HepG2 (cell line): ENCODE data around the gene TTC38. TPM values are rescaled to one million over a fixed set of nuclear protein-coding genes. Genes with fewer than 3 reads are reported as not detected.

Experiments
- ATAC-seq: fragments of 200-7000 bp; cut with Tn5 transposase; 3 replicates; pipeline ENCODE4 v1.9.1; 2020; ENCODE audit warnings: mild to moderate bottlenecking, moderate library complexity
- BruUV-seq: library from RNA; stranded (reverse); fragments of 400-500 nt; replicated peaks from 2 replicates; lab custom pipeline; 2021; lab: Mats Ljungman, UMichigan
- CTCF ChIA-PET: fragments of 300-600 bp; formaldehyde crosslinking; extraction: SDS; loops from one replicate; lab custom pipeline; 2021; ENCODE audit warnings: low total read pairs, inconsistent platforms, low intra/inter-chr PET ratio; lab: Yijun Ruan, JAX
- POLR2A ChIA-PET: fragments of 350-600 bp; sonication (Branson Sonifier 250); formaldehyde crosslinking; loops from one replicate; lab custom pipeline; 2020; ENCODE audit warnings: antibody characterized with exemption, inconsistent platforms; lab: Yijun Ruan, JAX
- DNase-seq: peaks from one replicate; pipeline ENCODE4 v3.0.0-alpha.2; 2015; ENCODE audit warnings: low spot score
- FAIRE-seq: peaks from 3 replicates; lab custom pipeline; 2011; peaks lifted over from hg19 to GRCh38; lab: Jason Lieb, UNC
- H2AFZ ChIP-seq: one replicate; pipeline ENCODE4 v1.6.1; 2011; ENCODE audit warnings: low read length, inconsistent platforms
- H3K27ac ChIP-seq: fragments of 300-600 bp; 3 replicates; pipeline ENCODE4 v1.8.0; 2011; ENCODE audit warnings: mixed run types, mild to moderate bottlenecking, mixed read lengths, low read length, inconsistent platforms; ENCODE audit not compliant: insufficient read depth; ENCODE audit errors: extremely low read length
- H3K27me3 ChIP-seq, 2 experiments: fragments of 200-600 bp in 1 of 2; 2 replicates in 1 of 2; 3 replicates in 1 of 2; pipeline versions ENCODE4 v1.6.0 to v1.8.0; 2011; ENCODE audit warnings: low read length in 2 of 2, mild to moderate bottlenecking in 2 of 2, moderate library complexity in 2 of 2, inconsistent platforms in 1 of 2; ENCODE audit not compliant: insufficient read depth in 2 of 2, control insufficient read depth in 1 of 2
- H3K36me3 ChIP-seq, 2 experiments: fragments of 200-600 bp in 1 of 2; replicated peaks in 1 of 2; 2 replicates in 1 of 2; 3 replicates in 1 of 2; pipeline versions ENCODE4 v1.5.1 to v1.8.0; 2011; ENCODE audit warnings: low read length in 2 of 2, inconsistent platforms in 1 of 2; ENCODE audit not compliant: insufficient read depth in 2 of 2, control insufficient read depth in 1 of 2
- H3K4me1 ChIP-seq: 2 replicates; pipeline ENCODE4 v1.5.1; 2012; ENCODE audit warnings: low read length, inconsistent platforms; ENCODE audit not compliant: insufficient read depth
- H3K4me2 ChIP-seq: 2 replicates; pipeline ENCODE4 v1.6.0; 2011; ENCODE audit warnings: low read depth, low read length, inconsistent platforms
- H3K4me3 ChIP-seq, 3 experiments: fragments of 200-600 bp in 1 of 3; sonication (generic), shearing (Covaris generic) in 1 of 3; replicated peaks in 1 of 3; 2 replicates each; pipeline ENCODE4 v1.5.1; 2011 to 2016; ENCODE audit warnings: low read length in 3 of 3, inconsistent platforms in 2 of 3, low read depth in 2 of 3, mild to moderate bottlenecking in 2 of 3, control low read depth in 1 of 3, mixed read lengths in 1 of 3; ENCODE audit not compliant: insufficient read depth in 1 of 3
- H3K79me2 ChIP-seq: one replicate; pipeline ENCODE4 v1.6.1; 2011; ENCODE audit warnings: low read length, inconsistent platforms; ENCODE audit not compliant: insufficient read depth
- H3K9ac ChIP-seq: 2 replicates; pipeline ENCODE4 v1.6.0; 2011; ENCODE audit warnings: mild to moderate bottlenecking, low read depth, low read length, inconsistent platforms; ENCODE audit not compliant: insufficient read depth
- H3K9me3 ChIP-seq: 2 replicates; pipeline ENCODE4 v1.5.1; 2012; ENCODE audit warnings: mild to moderate bottlenecking, low read length
- H4K20me1 ChIP-seq: 2 replicates; pipeline ENCODE4 v1.6.0; 2011; ENCODE audit warnings: inconsistent platforms, mild to moderate bottlenecking, low read length, moderate library complexity; ENCODE audit not compliant: insufficient read depth
- HES4 ChIP-seq: sonication (generic); formaldehyde crosslinking; IDR thresholded peaks from 2 replicates; pipeline ENCODE4 v1.9.0; 2021; ENCODE audit warnings: mild to moderate bottlenecking, missing genetic modification reagents, borderline replicate concordance
- PCBP2 ChIP-seq: fragments of 200-400 bp; formaldehyde crosslinking; optimal IDR thresholded peaks from 2 replicates; pipeline ENCODE3; 2018; ENCODE audit warnings: low read length, low read depth; ENCODE audit not compliant: poor library complexity, severe bottlenecking
- WGBS: methylation state at CpG from one replicate; pipeline ENCODE4 v1.1.6; 2017; ENCODE audit warnings: low lambda C conversion rate; 5-methylcytosine and 5-hydroxymethylcytosine counted together
- in situ Hi-C: cut with HindIII; loops from 2 replicates; pipeline ENCODE4 v1.10.0; 2017; ENCODE audit warnings: low pct_unique_long_range_greater_than_20kb; ENCODE audit not compliant: extremely low pct_ligation_motif_present
- intact Hi-C: fragments of 100-400 bp; cut with micrococcal nuclease; formaldehyde crosslinking; loops from one replicate; pipeline ENCODE4 v1.10.0; 2022; ENCODE audit not compliant: unreplicated experiment
- polyA plus RNA-seq, 8 experiments: library from polyadenylated mRNA; depleted of rRNA in 3 of 8; stranded (reverse) in 7 of 8; unstranded in 1 of 8; fragments of >200 nt; fragmentation: Illumina TruSeq in 4 of 8; extraction: Trizol in 4 of 8; gene quantifications; 2 replicates each; pipeline versions ENCODE4 v1.2.1 to v1.2.3, GENCODE V29; 2011 to 2016; ENCODE audit warnings: low read depth in 4 of 8, missing spikeins in 1 of 8, mixed read lengths in 1 of 8; ENCODE audit not compliant: insufficient read depth in 1 of 8
- total RNA-seq, 5 experiments: library from RNA; depleted of rRNA; stranded (reverse); fragments of >200 nt; fragmentation: Illumina TruSeq; extraction: Trizol; gene quantifications; 2 replicates each; pipeline ENCODE4 v1.2.3, GENCODE V29; 2016; ENCODE audit warnings: low read depth in 1 of 5
- TF ChIP-seq, protein P1 (sequence below): sonication (generic); formaldehyde crosslinking; IDR thresholded peaks from 2 replicates; pipeline ENCODE4 v1.4.0; 2020; ENCODE audit warnings: missing genetic modification reagents, borderline replicate concordance

The TTC38 gene
- total and polyA plus RNA-seq, 2 of the 13 experiments (the other 11 are each of a cell fraction or from before 2014, with no cell fraction given) = 101 to 105 TPM

DNA sequence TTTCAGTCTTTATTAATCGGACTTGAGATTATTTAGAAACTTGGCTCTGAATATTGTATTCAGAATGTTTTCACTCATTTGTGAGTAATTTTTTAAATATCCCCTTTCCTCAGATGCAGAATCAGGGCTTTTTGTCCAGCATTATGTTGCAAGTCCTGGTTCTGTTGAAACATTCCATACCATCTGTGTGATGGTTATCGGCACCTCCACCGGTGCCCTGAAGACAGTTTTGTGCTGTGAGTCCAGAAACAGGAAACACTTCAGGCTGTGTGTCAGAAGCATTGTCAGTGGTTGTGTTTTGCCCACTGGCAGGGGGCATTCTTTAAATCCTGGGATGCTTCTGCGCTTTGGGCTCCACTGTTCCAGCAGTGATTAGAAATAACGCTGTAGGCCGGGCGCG is 38.1 kb upstream of the TTC38 start:
- no peak overlapping the region for H3K4me2 ChIP-seq
- no peaks in the 10 kb centered on the region for H3K27me3 ChIP-seq
- no peak for DNase-seq
- POLR2A ChIA-PET = no interaction called here
- no peak for ATAC-seq
- no peaks in the 10 kb centered on the region for H4K20me1 ChIP-seq
- H3K4me3 ChIP-seq = no peak overlapping the region
- in situ Hi-C loops = no loop called here
- H3K27ac ChIP-seq = no peak overlapping the region
- no peak overlapping the region for H2AFZ ChIP-seq
- no peaks in the 10 kb centered on the region for H3K9me3 ChIP-seq
- TF ChIP-seq HES4 (CRISPR knock-in tag) = no peak
- TF ChIP-seq, protein P1, sequence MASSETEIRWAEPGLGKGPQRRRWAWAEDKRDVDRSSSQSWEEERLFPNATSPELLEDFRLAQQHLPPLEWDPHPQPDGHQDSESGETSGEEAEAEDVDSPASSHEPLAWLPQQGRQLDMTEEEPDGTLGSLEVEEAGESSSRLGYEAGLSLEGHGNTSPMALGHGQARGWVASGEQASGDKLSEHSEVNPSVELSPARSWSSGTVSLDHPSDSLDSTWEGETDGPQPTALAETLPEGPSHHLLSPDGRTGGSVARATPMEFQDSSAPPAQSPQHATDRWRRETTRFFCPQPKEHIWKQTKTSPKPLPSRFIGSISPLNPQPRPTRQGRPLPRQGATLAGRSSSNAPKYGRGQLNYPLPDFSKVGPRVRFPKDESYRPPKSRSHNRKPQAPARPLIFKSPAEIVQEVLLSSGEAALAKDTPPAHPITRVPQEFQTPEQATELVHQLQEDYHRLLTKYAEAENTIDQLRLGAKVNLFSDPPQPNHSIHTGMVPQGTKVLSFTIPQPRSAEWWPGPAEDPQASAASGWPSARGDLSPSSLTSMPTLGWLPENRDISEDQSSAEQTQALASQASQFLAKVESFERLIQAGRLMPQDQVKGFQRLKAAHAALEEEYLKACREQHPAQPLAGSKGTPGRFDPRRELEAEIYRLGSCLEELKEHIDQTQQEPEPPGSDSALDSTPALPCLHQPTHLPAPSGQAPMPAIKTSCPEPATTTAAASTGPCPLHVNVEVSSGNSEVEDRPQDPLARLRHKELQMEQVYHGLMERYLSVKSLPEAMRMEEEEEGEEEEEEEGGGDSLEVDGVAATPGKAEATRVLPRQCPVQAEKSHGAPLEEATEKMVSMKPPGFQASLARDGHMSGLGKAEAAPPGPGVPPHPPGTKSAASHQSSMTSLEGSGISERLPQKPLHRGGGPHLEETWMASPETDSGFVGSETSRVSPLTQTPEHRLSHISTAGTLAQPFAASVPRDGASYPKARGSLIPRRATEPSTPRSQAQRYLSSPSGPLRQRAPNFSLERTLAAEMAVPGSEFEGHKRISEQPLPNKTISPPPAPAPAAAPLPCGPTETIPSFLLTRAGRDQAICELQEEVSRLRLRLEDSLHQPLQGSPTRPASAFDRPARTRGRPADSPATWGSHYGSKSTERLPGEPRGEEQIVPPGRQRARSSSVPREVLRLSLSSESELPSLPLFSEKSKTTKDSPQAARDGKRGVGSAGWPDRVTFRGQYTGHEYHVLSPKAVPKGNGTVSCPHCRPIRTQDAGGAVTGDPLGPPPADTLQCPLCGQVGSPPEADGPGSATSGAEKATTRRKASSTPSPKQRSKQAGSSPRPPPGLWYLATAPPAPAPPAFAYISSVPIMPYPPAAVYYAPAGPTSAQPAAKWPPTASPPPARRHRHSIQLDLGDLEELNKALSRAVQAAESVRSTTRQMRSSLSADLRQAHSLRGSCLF (CRISPR knock-in tag) = no peak
- no peak for TF ChIP-seq PCBP2
- TF ChIP-seq, all 625 proteins: peak for 0
- WGBS = 91% methylated on average over 8 of the region's 8 CpGs
- FAIRE-seq = no peak
- CTCF ChIA-PET = no interaction called here
- BruUV-seq = no TSS peak
- H3K4me1 ChIP-seq = no peaks in the 10 kb centered on the region
- peaks cover 3 to 18% of the 10 kb centered on the region in 2 experiments; a peak in 4 of 5 replicates for H3K36me3 ChIP-seq
- no peaks in the 10 kb centered on the region for H3K79me2 ChIP-seq
- no peak overlapping the region for H3K9ac ChIP-seq
- intact Hi-C loops = no loop called here
